ENCODE measurements around the gene C2orf49.

DNA sequence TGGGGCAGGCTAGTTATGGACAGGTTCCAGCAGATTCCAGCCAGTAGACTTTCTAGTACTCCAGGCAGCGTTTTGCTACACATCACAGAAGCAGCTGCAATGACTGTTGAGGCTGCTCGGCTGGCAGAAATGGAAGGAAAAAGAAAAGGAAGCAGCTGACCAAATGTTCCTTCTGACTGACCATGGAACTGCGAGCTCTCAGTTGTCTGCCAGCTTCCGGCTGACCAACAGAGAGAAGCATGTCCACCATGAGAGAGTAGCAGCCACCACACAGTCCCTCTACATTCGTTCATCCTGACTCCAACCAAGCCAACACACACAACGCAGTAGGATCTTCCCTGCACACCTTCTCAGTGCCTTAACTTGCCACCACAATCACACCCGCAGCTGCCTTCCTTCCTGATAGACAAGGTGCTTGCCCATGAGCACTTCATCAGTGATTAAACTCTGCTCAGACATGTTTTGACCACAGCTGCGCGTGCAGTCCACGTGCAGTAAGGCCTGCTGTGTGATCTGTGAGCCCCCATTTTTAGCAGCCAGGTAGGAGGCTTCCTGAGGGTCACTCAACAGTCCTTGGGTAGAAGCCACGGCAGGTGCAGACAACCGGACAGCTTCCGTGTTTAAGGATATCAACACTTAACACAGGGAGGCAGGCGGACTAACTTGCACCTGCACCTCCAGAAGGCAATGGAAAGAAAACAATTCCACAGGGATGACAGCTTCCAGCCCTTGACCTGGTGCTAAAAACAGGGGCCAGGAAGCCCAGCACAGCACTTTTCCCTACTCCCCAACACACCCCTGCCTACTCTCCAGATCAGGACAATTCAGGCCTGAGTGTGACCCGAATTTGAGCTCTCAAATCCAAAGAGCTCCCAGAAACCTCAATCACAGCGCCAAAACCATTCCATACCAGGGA lies 8.8 kb upstream of the C2orf49 start:
- TF ChIP-seq, protein P1, sequence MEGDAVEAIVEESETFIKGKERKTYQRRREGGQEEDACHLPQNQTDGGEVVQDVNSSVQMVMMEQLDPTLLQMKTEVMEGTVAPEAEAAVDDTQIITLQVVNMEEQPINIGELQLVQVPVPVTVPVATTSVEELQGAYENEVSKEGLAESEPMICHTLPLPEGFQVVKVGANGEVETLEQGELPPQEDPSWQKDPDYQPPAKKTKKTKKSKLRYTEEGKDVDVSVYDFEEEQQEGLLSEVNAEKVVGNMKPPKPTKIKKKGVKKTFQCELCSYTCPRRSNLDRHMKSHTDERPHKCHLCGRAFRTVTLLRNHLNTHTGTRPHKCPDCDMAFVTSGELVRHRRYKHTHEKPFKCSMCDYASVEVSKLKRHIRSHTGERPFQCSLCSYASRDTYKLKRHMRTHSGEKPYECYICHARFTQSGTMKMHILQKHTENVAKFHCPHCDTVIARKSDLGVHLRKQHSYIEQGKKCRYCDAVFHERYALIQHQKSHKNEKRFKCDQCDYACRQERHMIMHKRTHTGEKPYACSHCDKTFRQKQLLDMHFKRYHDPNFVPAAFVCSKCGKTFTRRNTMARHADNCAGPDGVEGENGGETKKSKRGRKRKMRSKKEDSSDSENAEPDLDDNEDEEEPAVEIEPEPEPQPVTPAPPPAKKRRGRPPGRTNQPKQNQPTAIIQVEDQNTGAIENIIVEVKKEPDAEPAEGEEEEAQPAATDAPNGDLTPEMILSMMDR (IDR thresholded peaks at IDR 0.05), result no peak
- TF ChIP-seq POLR2AphosphoS5 (IDR thresholded peaks at IDR 0.05), result peak in 2 of 3 donors; percentile 2 to 14

Measured in stomach (tissue), 4 donors.